DLD1 (cell line): ENCODE results near the gene AP5Z1.

Experiments used
- in situ Hi-C: cut with HindIII; loops from 2 replicates; pipeline ENCODE4 v1.10.0; 2017; ENCODE audit warnings: low sequenced_read_pairs

The AP5Z1 gene

DNA sequence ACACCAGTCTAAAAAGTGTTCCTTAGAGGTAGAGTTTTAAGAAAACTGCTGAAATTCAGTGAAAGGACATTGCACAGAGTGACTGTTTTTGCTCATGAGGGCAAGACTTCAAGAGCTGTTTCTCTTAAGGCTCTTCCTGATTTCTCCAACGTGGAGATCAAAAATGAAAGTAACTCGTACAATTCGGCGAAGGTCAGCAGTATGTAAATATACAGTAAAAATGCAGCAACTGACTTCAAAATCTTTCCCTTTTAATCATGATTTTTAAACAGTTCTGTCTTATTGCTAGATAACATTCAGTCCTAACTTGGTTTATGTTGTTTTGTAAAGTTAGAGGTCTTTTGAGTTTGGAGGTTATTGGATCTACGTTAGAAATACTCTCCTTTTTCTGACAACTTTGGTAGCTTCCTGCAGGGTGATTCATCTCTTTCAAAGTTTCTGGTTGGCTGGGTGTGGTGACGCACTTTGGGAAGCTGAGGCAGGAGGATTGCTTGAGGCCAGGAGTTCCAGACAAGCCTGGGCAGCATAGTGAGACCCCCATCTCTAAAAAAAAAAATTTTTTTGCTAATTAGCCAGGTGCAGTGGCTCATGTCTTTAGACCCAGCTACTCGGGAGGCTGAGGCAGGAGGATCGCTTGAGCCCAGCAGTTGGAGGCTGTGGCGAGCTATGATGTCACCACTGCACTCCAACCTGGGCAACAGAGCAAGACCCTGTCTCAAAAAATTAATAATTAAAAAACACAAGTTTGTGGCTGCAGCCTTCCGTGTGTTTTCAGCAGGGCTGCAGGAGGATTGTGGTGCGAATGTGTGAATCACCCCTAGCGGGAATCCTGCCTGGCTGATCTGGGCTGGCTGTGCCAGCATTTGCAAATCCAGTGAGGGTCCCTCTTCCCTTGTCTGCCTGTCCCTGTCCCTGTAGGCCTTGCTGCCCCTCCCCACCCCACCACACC lies 29.2 kb upstream of the AP5Z1 start:
- in situ Hi-C loops, result no loop called here

DNA sequence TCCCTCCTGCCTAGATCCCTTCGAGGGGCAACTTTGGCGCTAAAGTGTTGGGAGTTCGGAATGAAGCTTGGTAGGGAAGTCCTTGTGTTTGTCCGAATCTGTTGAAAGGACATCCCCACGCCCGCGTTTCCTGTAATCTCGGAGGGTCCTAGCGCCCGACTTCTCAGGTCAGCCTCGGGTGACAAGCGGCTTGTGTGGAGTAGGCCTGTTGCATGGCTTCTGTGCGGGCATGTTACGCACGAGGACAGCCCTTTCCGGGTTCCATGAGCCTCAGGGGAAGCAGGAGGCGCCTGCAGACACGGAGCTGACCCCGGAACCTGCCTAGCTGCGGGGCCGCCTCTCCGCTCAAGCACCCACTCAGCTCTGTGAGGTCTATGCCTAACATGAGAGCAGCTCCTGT lies 28.4 kb upstream of the AP5Z1 start:
- in situ Hi-C loops, result no loop called here

DNA sequence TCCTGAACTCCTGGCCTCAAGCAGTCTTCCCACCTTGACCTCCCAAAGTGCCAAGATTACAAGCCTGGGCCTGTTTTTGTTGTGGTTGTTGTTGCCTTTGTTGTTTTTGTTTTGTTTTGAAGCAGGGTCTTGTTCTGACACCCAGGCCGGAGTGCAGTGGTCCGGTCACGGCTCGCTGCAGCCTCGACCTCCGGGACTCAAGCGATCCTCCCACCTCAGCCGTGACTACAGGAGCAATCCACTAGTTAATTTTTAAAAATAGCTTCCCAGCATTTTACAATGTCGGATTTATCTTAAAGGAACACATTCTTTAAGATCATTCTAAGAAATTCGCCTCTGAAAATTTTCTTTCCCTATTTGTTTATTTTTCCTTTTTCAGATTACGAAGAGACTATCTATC lies 27.7 kb upstream of the AP5Z1 start:
- in situ Hi-C loops, result no loop called here

DNA sequence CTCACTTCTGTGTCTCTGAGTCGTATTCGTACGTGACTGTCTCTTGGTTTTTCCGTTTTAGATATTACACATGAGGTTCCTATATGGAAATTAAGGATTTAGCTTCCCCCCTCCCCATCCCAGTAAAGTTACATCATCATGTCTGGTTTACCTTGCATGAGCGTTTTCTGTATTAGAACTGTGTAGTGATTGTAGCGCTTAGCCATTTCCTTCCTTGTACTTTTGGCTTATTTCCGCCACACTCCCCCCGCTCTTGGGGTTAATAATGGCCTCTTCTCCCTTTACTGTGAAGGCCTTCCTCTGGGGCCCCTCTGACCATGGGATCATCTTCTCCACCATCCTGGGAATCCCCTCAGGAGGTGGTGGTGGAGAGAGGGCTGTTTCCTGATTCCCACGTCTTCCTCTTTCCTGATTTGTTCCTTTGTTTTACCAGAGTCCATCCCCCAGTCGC lies 27.2 kb upstream of the AP5Z1 start:
- in situ Hi-C loops, result no loop called here

DNA sequence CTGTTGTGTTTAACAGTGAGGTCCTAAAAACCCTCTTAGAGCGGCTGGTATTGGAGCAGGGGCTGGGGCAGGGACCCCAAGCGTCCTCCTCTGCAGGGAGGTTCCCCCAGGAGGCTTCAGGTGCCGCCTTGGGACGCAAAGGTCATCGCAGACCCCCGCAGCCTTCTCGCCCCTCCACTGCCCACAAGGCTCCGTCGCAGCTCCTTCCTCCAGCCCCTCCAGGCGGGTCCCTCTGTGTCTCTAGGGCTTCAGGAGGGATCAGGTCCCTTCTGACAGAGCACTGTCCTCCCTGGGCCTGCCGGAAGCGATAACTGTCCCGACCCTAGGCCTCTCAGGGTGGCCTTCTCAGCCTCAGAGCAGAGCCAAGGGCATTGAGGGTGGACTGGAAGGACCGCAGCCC lies 26.1 kb upstream of the AP5Z1 start:
- in situ Hi-C loops, result no loop called here

DNA sequence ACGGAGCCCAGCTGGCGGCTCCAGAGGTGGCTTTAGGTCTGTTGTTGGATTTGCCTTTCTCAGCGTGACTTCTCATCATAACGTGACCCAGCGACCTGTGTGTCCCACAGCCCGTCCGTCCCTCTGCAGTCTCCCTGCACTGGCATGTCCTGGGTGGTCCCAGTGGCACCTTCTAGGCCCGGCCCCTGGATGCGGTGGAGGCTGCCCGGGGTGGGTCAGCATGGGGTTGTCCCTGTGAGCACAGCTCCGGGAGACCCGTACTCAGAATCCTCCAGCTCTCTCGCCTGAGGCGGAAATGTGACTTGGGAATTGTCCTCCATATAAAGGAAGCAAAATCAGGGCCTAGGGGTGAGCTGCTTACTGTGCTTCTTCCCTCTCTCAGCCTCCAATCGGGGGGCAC lies 25.6 kb upstream of the AP5Z1 start:
- in situ Hi-C loops, result no loop called here

DNA sequence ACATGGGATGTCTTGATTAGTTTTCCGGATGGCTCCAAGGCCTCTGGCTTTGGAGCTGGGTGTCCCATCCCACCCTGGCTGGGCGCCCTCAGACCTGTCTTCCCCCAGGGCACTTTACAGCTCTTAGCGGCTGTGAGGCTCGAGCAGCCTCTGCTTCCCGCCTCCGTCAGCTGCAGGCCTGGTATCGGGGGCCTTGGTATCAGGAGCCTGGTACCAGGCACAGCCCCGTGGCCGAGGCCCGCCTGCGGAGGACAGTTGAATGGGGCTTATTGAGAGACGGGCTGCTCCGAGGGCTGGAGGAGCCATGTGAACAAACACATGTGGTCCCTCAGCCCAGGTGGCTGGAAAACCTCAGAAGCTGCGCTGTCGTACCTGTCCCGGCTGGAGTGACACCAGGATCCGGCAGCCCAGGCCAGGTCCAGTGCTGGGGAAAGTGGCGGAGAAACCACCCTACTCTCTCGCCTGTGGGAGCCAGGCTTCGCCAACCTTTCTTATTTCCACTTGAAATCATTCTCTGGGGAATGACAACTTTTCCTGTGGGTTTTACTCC lies 23.9 kb upstream of the AP5Z1 start:
- in situ Hi-C loops, result no loop called here

DNA sequence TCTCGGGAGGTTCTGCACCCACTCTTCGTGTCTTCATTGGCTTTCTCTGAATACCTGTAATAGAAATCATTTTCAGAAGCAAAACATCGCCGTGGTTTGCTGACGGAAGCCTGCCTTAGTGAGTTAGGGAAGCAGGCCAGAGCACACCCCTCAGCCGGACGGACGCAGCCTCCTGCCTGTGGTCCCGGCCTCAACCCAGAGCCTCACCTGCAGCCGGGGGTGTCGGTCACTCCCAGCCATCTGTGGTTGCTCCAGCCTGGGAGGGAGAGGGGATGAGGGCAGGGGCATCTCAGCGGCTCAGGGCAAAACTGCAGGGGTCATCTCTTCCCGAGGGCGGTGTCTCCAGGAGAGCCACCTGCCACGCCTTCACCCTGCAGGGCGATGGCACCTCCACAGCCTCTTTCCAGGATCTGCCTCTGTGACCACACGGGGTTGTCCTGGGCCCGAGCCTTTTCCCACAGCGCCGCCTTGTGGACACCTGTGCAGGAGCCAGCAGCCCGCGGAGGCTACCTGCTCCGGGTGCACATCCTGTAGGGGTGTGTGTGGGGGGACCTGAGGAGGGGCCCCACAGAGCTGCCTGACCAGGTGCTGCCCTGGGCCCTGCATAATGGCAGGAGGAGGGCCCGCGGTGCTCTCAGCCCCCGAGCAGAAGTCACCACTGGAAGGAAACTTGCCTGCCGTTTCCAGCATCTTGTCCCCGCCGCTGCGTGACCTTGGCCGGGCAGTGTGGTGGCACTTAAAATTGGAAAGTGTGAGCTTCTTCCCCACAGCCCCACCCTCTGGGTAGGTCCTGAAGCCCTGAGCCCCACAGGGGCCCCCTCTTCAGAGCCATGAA lies 21.6 kb upstream of the AP5Z1 start:
- in situ Hi-C loops, result no loop called here

DNA sequence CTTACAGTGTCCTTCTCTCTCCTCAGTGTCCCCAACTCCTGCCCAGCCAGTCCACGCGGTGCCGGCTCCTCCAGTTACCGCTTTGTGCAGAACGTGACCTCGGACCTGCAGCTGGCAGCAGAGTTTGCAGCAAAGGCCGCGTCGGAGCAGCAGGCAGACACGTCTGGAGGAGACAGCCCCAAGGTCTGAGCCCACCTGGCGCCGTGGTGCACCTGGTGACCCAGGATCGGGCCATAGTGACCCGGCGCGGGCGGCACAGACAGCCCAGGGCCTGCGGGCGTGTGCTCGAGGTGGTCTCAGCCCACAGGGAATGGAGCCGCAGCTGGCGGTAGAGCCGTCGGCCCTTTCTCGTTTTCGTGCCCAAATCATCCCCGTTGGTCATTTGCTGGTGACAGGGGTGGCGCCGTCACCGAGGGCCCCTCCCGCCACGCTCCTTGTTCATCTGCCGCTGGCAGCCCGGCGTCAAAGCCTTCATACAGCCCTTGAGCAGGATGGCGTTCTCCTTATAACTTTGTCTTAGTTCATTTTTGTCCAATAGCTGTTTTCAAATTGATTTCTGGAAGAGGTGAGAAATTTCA lies 20.9 kb upstream of the AP5Z1 start:
- in situ Hi-C loops, result no loop called here

DNA sequence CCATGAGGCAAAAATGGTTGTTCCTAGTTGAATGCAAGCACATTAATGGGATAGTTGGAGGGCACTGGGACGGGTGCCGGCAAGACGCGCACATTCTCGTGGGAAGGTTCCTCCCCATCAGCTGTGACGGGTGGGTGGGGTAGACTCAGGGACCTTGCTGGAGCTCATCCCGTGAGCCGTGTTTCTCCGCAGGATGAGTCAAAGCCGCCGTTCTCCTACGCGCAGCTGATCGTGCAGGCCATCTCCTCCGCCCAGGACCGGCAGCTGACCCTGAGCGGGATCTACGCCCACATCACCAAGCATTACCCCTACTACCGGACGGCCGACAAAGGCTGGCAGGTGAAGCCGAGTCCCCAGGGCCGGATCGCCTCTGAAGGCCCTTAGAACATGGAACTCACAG lies 20.4 kb upstream of the AP5Z1 start:
- in situ Hi-C loops, result no loop called here

DNA sequence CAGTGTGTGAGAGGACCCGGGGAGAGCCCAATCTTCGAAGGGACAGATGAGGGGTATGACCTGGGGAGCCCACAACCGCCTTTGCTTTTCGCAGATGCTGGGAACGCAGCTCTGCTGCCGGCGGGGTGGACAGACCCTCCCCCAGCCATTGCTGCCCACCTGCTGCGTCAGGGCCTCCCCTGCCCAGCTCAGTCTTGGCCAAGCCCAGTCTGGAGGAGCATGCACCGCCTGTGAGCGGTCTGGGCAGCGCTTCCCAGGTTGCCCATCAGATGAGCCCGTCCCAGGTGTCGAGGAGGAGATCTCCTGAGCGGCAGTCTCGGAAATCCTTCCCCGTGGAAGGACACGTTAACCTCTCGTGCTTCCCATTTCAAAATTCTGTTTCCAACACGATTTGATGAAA lies 17.3 kb upstream of the AP5Z1 start:
- in situ Hi-C loops, result no loop called here

DNA sequence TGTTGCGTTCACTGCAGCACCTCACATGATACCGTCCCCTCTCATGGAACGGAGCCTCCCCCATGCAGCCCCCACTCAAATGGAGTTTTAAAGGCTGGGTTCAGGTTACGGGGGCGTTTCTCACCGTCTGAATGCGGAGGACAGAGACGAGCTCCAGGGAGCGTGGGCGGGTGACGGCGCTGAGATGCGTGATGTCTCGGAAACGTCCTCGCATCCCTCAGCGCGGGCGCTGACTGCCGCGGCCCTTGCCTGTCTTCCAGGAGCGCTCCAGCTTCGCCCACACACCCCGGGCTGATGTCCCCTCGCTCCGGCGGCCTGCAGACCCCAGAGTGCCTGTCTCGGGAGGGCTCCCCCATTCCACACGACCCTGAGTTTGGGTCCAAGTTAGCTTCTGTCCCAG lies 16.6 kb upstream of the AP5Z1 start:
- in situ Hi-C loops, result no loop called here

DNA sequence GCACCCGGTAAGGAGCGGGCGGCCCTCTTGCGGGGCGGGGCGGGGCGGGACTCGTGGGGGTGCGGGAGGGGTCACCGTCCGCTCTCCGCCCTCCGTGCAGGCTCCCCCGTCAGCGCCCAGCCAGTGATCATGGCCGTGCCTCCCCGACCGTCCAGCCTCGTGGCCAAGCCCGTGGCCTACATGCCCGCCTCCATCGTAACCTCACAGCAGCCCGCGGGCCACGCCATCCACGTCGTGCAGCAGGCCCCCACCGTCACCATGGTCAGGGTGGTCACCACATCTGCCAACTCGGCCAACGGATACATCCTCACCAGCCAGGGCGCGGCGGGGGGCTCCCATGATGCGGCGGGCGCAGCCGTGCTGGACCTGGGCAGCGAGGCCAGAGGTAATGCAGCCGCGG lies 16.2 kb upstream of the AP5Z1 start:
- in situ Hi-C loops, result no loop called here

DNA sequence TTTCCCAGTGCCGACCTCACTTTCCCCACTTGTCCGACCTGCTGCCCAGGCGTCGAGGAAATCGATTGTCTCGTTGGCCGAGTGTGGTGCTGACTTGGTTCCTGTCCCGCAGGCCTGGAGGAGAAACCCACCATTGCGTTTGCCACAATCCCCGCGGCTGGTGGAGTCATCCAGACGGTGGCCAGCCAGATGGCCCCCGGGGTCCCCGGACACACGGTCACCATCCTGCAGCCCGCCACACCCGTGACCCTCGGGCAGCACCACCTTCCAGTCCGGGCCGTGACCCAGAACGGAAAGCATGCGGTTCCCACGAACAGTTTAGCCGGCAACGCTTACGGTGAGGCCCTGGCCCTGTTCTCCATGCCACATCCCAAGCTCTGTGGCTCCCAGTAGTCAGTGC lies 14.5 kb upstream of the AP5Z1 start:
- in situ Hi-C loops, result no loop called here

DNA sequence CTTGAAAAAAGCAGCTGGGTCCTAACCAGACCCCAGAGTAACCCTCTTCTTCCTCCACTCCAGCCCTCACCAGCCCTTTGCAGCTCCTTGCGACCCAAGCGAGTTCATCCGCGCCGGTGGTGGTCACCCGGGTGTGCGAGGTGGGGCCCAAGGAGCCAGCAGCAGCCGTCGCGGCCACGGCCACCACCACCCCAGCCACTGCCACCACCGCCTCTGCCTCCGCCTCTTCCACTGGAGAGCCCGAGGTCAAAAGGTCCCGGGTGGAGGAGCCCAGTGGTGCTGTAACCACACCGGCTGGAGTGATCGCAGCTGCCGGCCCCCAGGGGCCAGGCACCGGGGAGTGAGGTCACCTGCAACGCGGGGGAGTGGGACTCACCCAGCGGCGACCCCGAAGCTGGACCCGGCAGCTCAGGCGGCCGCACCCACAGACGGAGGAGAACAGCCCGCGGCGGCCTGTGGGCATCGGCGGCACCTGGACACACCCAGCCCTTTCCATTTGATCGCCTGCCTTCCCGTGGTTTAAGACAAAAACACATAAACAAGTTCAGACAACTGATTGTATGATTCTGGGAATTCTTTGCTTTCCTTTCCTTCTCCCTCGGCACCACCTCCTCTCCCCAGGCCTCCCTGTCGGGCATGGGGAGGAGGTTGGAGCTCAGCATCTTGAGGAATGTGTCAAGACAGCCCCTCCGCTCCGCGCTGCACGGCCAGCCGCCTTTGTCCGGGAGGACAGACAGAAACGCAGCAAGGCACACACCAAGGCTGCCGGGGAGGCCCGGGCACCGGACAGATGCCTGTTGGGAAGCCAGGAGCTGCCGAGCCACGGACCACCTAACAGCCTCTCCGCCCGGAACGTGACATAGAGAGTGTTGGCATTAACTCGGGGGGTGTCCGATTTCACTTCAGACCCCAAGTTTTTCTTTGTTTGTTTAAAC lies 13.0 kb upstream of the AP5Z1 start:
- in situ Hi-C loops, result no loop called here

DNA sequence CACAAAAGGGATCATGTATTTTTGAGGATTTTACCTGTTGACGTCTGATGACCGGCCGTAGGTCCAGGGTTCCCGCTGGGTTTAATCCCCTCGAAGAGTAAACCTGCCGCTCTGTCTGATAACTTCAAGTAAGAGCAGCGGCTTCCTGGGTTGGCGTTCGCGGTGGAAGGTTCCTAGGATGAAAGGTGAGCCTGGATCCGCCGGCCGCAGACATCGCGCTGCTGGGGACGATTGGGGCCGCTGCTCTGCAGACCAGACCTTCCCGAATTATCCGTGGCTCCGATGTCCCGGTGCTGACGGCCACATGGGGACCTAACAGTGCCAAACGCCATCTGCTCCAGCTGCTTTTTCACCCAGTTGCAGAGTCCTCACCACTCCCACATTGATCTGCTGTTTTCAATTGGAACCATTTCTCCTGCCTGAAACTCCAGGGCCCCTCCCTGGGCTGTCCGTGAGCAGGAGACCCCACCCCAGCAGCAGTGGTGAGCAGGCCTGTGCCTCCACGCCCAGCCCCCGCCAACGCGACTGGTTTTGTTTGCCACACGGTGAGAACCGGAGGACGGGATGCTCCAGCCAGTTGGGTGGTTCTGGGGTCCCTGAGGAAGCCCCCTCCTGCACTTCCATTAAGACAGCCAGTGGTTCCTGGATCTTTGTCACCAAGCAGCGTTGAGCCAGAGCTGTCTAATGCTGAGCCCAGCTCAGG lies 12.2 kb upstream of the AP5Z1 start:
- in situ Hi-C loops, result no loop called here

DNA sequence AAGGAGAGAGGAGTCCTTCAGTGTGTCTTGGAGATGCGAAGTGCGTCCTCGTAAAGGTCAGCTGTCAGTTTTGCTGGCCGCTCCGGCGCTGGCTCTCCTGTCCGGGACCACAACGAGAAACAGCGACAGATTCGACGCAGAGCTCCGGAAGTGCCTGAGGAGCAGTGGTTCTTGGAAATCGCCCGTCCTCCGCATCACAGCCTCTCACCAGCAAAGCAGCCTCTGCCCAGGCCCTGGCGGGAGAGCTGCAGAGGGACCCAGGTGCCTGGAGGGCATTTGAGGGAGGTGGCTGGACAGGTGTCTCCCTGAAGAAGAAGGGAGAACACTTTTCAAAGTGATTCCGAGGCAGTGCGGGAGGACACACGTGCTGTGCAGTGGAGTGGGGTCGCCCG lies 11.6 kb upstream of the AP5Z1 start:
- in situ Hi-C loops, result no loop called here

DNA sequence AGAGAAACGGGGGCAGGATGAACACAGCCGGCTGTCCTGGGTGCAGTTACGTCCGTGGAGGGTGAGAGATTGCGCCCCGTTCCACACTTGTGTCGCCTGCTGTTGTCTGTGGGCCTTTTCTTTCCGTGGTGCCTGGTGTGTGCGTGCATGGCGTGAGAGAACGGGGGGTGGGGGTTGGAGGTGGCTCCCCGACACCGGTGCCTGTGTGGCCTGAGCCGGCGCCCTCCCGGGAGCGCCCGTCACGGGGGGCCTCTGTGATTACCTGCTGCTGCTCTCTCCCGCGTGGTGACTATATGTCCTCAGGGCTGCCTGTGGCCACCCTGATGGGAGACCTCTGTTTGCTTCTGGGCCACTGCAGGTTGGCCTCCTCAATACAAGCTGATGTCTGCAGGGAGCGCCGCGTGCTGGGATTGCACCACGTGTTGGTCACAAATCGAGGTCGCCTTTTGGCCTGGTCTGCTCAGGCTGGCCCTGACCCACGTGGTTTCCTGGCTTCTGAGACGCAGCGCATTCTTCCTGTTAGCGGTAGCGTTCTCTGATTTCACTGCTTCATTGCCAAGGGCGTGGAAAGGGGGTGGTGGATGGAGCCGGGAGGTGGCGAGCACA lies 10.9 kb upstream of the AP5Z1 start:
- in situ Hi-C loops, result no loop called here

DNA sequence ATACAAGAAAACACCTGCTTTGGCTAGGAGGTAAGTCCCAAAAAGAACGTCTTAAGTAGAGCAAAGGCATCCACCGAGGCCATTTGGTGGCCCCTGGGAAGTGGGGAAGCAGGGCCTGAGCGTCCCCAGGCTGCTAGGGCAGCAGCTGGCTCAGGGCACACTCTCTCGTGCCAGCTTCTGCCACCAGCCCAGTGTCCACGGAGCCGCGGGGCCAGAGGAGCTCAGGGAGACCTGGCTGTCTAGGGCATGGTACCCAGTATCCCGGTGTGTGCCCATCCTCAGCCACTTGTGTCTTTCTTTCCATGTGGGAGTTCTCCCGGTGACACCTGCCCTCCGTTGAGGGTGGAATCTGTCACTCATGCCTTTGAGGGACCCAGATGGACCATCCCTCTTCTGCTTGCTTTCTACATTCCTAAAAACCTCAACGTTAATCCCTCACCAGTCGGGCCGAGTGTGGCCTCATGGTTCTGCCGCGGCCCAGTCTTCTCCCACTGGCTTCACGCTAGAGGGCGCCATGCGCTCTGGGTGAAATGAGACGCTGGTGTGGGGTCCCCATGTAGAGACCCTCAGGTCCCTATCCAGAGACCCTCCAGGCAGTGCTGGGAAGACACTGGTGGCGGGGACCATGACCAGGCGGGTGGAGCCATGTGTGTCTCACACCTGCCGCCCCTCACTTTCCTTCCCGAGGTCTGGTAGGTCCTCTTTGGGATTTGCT lies 9.5 kb upstream of the AP5Z1 start:
- in situ Hi-C loops, result no loop called here
